Sciatic nerve (tissue), 2 donors: ENCODE data around the gene CD247. TPM values are rescaled to one million over a fixed set of nuclear protein-coding genes. Genes with fewer than 3 reads are reported as not detected.
"Not testable (repeated sequence)": the region's sequence is repeated elsewhere in the genome, so short reads cannot be mapped to it uniquely, and the experiment has no call there.

ENCODE experiments used
- ATAC-seq: fragments of 200-7000 bp; cut with Tn5 transposase; one replicate; pipeline ENCODE4 v1.9.1; 2020; ENCODE audit warnings: mild to moderate bottlenecking, moderate library complexity
- DNase-seq: peaks from one replicate; pipeline ENCODE4 v3.0.0-alpha.2; 2020; ENCODE audit warnings: low spot score
- intact Hi-C: fragments of 100-400 bp; cut with DNase I; formaldehyde crosslinking; loops from one replicate; pipeline ENCODE4 v1.14.2; 2022
- total RNA-seq: library from RNA; stranded (reverse); fragmentation: NEBNext Ultra II Directional; extraction: Animal tissue kit (Norgen Biotek cat#: 25700); gene quantifications from one replicate; pipeline ENCODE4 v1.2.1, GENCODE V29; 2021
- donor health status: DM: no; HTN: no; CAD: no.
- donor health status: DM: no; HTN: no; CAD: no.

The CD247 gene
- 5.2 TPM for total RNA-seq

DNA sequence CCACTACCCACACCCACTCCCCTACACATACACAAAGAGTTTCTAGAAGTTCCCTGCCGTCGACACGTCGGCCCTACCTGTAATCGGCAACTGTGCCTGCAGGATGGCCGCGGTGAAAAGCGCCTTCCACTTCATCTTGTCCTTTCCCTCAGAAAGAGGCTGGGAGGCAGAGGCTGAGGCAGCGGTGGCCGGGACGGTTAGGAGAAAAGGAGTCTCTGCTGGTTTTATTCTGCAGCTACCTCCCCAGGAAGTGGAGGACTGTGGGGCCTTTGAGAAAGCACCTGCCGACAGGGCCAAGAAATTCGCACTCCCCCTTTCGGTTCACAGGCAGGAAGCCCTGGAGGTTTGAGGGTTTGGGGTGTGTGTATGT lies at the start of gene CD247:
Gene CD247, minus strand, starts transcription at position 199 of the 370 bp plus-strand sequence. Its CDS starts 64 bp downstream, at position 135.
- no peak for ATAC-seq
- DNase-seq: no peak
- intact Hi-C loops: no loop called here

GRCh38 chr1:167567663-167568062 lies 49.3 kb upstream of the CD247 start:
- no peak for ATAC-seq
- intact Hi-C loops: no loop called here
- no peak for DNase-seq

- ATAC-seq (no peak), DNase-seq (no peak)
- intact Hi-C loops: no loop called here
Observed at GRCh38 chr1:167566766-167567165, 48.4 kb upstream of the CD247 start.

- DNase-seq (no peak), ATAC-seq (no peak)
- intact Hi-C loops: no loop called here
Observed at GRCh38 chr1:167565922-167566321, 47.6 kb upstream of the CD247 start.

- intact Hi-C loops: no loop called here
- ATAC-seq: peak; percentile 37
- no peak for DNase-seq
Observed at GRCh38 chr1:167564612-167565270, 46.4 kb upstream of the CD247 start.

DNA sequence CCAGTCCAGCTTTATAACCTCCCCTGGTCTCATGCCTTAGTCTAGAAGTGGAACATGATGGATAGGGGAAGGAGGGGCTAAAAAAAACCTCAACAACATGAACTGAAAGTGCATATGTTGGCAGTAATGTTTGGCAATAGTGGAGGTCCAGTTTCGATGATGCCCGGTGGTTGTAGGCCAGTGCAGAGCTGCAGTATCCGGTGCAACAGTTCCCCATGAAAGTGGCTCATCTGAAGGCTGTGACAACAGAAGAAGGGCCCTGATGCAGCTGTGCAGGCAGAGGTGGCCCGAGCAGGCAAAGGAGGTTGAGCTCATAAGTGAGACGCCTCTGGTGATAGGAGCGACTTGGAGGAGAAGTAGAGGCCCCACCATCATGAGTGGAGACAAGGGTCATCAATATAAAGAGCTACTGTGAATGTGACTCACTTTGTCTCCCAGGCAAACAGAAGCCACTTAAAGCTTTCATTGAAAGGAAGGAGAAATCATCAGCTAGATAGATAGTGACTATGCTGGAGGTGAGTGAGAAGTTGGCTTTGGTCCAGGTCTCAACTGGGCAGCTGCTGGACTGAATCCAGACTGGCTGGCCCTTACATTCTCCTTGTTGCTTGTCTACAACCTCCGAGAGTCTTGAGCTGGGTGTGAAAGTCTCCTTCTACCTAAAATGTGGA lies 45.4 kb upstream of the CD247 start:
- no peak for DNase-seq
- peak; percentile 83 for ATAC-seq
- intact Hi-C loops: no loop called here

DNA sequence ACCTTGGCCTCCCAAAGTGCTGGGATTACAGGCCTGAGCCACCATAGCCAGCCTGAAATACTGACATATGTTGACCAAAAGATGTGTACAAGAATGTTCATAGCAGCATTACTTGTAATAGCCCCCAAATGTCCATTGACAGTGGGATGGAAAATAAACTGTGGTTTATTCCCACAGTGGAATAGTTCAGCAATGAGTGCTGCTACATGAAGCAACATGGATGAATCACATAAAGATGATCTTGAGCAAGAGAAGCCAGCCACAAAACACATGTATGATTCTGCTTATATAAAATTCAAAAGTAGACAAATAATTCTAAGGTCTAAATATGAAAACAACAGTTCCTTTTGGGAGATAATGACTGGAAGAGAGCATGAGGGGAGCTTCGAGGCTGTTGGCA lies 44.4 kb upstream of the CD247 start:
- DNase-seq (no peak), ATAC-seq (no peak)
- intact Hi-C loops: no loop called here

GRCh38 chr1:167561753-167562152 lies 43.4 kb upstream of the CD247 start:
- ATAC-seq: no peak
- intact Hi-C loops: no loop called here
- DNase-seq: no peak

DNA sequence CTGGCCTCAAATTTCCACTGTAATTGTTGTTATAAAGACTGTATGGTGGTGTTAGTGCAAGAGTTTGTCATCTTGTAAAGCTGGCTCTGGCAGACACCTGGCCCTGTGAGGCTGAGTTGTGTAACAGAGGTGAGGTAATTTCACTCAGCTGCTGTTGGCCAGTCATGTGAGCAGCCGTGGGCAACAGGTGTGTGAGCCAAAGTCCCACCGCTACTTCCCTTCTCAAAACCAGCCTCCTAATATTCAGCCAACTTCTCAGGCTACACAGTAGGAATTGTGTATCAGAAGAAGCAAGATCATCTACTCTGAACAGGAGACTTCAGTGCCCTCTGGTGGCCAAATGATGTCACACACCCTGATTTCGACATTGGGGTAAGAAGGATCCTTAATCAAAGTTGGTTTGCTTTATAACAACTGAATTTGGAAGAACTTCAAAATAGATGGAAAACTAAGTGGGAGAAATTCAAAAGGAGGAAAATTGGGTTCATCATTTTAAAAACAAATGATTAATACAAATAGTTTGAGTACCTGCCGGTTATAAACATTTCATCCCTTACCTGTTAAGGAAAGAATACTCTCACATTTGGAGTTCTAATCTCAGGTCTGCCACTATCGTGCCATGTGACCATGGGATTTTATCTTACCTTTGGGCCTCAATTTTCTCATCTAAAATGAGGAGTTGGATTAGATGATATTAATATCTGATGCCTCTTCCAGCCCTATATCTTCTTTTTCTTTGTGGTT lies 37.8 kb upstream of the CD247 start:
- peak; percentile 38 for ATAC-seq
- intact Hi-C loops: no loop called here

DNA sequence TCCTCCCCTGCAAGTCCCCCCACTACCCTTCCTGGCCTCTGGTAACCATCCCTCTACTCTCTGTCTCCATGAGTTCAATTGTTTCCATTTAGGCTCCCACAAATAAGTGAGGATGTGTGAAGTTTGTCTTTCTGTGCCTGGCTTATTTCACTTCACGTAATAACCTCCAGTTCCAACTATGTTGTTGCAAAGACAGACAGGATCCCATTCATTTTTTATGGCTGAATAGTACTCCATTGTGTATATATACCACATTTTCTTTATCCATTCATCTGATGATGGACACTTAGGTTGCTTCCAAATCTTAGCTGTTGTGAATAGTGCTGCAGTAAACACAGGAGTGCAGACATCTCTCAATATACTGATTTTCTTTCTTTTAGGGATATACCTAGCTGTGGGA lies 36.7 kb upstream of the CD247 start:
- ATAC-seq, intact Hi-C loops, DNase-seq: not testable (repeated sequence)

More for the DNA sequence above, 37.8 kb upstream of the CD247 start:
- DNase-seq: peak; percentile 87

- DNase-seq (no peak), ATAC-seq (peak; percentile 19)
- intact Hi-C loops: no loop called here
Observed at GRCh38 chr1:167554028-167554779, 35.9 kb upstream of the CD247 start.

- DNase-seq (peak; percentile 96), ATAC-seq (peak; percentile 99)
- intact Hi-C loops: no loop called here
Observed at GRCh38 chr1:167553136-167554027, 35.1 kb upstream of the CD247 start, which contains the start of gene CREG1. Gene CREG1, minus strand, starts transcription at chr1:167553762.

DNA sequence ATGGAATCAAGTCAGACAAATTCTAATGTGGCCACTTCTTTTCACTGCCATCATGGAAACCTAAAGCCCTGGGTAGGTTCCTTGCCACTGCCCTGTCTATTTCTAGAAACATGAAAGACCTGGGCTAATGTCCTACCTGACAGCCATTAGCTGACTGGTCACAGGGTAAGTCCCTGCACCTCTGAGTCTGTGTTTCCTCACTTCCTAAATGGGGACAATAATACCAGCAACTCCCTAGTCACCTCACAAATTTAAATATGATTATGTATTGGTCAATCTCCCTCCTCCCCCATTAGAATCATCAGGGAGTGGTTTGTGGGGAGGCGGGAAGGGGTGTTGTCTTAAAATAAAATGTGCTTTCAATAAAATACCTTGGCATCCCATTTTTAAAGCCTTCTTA lies 33.0 kb upstream of the CD247 start:
- ATAC-seq: no peak
- intact Hi-C loops: no loop called here

DNA sequence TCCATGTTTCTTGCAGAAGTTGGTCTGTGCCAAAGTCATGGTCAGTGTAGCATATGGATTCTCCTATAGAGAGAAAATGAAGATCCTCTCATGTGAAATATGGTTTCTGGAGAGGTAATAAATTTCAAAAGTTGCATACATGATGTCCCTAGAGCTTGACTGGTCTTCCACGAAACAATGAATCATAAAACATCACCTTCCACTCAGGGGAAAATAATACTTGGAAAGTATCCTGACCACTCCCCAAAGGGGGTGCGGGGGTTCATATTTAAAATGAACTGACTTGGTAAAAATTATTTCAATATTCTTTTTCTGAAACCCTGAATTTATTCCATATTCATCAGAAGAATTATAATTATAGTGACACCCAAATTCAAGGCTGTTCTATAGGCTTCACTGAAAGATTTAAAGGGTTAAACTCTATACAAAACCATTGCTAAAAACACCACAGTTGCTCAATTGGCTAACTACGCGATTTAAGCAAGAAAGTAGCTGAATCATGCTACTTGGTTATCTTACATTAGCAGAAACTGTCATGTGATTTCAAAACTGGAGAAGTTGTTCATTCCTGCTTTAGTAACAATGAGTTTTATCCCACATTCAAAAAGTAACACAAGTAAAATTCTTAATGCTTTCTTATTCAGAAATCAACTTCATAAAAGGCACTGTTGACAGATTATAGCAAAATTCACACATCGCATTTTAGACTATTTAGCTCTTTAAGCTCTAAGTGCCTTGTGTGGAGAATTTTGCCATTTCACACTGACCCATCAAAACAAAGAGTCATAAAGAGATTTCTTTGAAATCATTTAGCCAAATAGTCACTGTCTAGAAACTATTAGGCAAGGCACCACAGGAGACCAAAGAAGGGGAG lies 30.0 kb upstream of the CD247 start:
- DNase-seq: no peak
- peak; percentile 66 for ATAC-seq
- intact Hi-C loops: no loop called here

More for the DNA sequence above, 33.0 kb upstream of the CD247 start:
- DNase-seq: no peak

DNA sequence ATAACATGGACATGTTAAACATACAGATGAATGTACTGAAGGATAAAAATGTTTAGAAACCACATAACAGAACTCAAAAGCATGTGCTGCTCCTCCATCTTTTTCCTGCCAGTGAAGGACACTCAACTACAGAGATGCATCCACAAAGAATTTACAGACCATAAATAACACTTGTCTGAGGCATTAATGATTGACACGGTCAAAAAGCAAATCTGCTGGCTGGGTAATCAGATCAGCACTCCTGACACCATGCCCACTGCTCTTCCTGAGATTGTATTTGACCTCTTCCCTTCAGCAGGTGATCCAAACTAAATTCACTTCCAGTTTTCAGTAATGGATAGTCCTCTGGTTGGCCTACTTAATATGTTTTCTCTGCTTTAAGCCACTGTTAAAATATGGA lies 28.6 kb upstream of the CD247 start:
- intact Hi-C loops: no loop called here
- no peak for DNase-seq
- ATAC-seq: no peak

DNA sequence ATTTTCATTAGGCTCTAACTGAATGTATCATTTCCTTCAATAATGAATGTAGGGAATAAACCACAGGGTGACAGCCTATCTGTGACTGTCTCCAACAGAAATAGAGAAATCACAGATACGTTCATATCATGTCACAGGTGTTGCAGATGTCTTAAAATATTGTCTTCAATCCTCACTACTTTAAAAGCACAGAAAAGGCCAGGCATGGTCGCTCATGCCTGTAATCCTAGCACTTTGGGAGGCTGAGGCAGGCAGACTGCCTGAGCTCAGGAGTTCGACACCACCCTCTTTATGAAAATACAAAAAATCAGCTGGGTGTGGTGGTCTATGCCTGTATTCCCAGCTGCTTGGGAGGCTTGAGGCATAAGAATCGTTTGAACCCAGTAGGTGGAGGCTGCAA lies 27.0 kb upstream of the CD247 start:
- ATAC-seq (no peak), DNase-seq (no peak)
- intact Hi-C loops: no loop called here

DNA sequence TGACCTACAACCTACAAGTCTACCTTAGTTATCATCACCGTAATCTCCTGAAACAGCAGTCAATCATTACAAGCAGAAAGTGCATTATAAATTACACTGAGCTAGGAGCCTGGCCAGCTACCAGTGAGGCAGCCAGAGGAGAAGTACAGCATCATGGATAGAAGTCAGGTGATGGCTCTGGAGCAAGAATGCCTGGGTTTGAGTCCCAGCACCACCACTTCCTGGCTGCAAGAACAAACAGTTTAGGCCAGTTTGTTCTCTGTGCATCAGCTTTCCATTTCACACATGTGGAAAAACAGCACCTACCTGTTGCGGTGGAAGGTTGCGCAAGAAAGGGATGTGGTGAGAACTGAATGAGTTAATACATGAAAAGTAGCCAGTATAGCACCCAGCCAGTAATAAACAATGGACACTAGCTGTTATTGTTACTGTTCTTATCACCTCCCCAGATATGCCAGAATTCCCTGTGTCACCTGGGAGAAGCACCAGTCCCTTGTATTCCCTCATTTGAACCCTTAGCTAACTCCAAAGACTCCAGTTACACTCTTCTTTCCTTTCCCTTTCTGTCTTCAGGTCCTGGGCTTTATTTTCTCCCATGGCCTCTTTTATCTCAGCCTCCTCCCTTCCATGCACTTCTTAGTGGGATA lies 26.2 kb upstream of the CD247 start:
- DNase-seq (no peak), ATAC-seq (no peak)
- intact Hi-C loops: no loop called here
